H1 (cell line): ENCODE measurements around the gene ITGB7. TPM values are rescaled to one million over a fixed set of nuclear protein-coding genes. Genes with fewer than 3 reads are reported as not detected.

ENCODE experiments used
- CTCF ChIA-PET: fragments of 300-600 bp; sonication (Branson Sonifier 250); formaldehyde crosslinking; loops from one replicate; lab custom pipeline; 2021; ENCODE audit not compliant: partially characterized antibody; lab: Charles Lee
- POLR2A ChIA-PET: fragments of 300-600 bp; sonication (Branson Sonifier 250); formaldehyde crosslinking; loops from one replicate; lab custom pipeline; 2021; ENCODE audit warnings: inconsistent platforms; ENCODE audit not compliant: partially characterized antibody; lab: Charles Lee
- DNase-seq, 2 experiments: peaks; one replicate each; pipeline versions ENCODE4 v3.0.0 to v3.0.0-alpha.2; 2010 to 2022; ENCODE audit warnings: low spot score in 2 of 2, low read depth in 1 of 2, mixed read lengths in 1 of 2
- FAIRE-seq: peaks from 2 replicates; lab custom pipeline; 2011; peaks lifted over from hg19 to GRCh38; lab: Jason Lieb, UNC
- H2AFZ ChIP-seq: 2 replicates; pipeline ENCODE4 v1.8.1; 2012; ENCODE audit warnings: low read length, inconsistent platforms
- H2AK5ac ChIP-seq: 2 replicates; pipeline ENCODE4 v1.6.1; 2013; ENCODE audit warnings: low read depth, low read length
- H2BK120ac ChIP-seq: replicated peaks from 2 replicates; pipeline ENCODE3; 2013; ENCODE audit warnings: low read depth, low read length, inconsistent platforms
- H2BK12ac ChIP-seq: 2 replicates; pipeline ENCODE4 v1.6.1; 2013; ENCODE audit warnings: low read depth, low read length
- H2BK15ac ChIP-seq: 2 replicates; pipeline ENCODE4 v1.6.1; 2013; ENCODE audit warnings: low read length
- H2BK20ac ChIP-seq: 2 replicates; pipeline ENCODE4 v1.6.1; 2013; ENCODE audit warnings: low read length
- H2BK5ac ChIP-seq: 2 replicates; pipeline ENCODE4 v1.6.1; 2013; ENCODE audit warnings: low read depth, low read length
- H3K14ac ChIP-seq: 2 replicates; pipeline ENCODE4 v1.6.1; 2013; ENCODE audit warnings: inconsistent platforms; ENCODE audit not compliant: insufficient read length
- H3K18ac ChIP-seq: 2 replicates; pipeline ENCODE4 v1.6.1; 2013; ENCODE audit warnings: low read length; ENCODE audit errors: extremely low read depth
- H3K23ac ChIP-seq: 2 replicates; pipeline ENCODE4 v1.6.1; 2013; ENCODE audit warnings: inconsistent platforms; ENCODE audit not compliant: insufficient read length
- H3K23me2 ChIP-seq: 2 replicates; pipeline ENCODE4 v1.6.1; 2013; ENCODE audit warnings: low read depth, low read length
- H3K27ac ChIP-seq: 2 replicates; pipeline ENCODE4 v1.6.1; 2011; ENCODE audit warnings: low read depth, low read length, inconsistent platforms
- H3K27me3 ChIP-seq, 4 experiments: replicated peaks in 1 of 4; 1 replicate in 1 of 4; 2 replicates in 3 of 4; pipeline versions ENCODE4 v1.6.1 to v1.8.1; 2011 to 2013; ENCODE audit warnings: low read length in 3 of 4, mild to moderate bottlenecking in 3 of 4, inconsistent platforms in 2 of 4, mixed read lengths in 2 of 4, moderate library complexity in 1 of 4; ENCODE audit not compliant: control insufficient read depth in 3 of 4, insufficient read depth in 3 of 4; ENCODE audit errors: extremely low read depth in 1 of 4
- H3K36me3 ChIP-seq, 4 experiments: 2 replicates each; pipeline versions ENCODE4 v1.6.1 to v1.8.1; 2011 to 2013; ENCODE audit warnings: mild to moderate bottlenecking in 4 of 4, low read length in 3 of 4, moderate library complexity in 2 of 4, control low read depth in 1 of 4, inconsistent platforms in 1 of 4; ENCODE audit not compliant: insufficient read depth in 4 of 4, control insufficient read depth in 2 of 4
- H3K4ac ChIP-seq: replicated peaks from 2 replicates; pipeline ENCODE3; 2013; ENCODE audit warnings: low read length, low read depth, mixed read lengths, inconsistent platforms; ENCODE audit not compliant: insufficient read length
- H3K4me1 ChIP-seq, 4 experiments: replicated peaks in 1 of 4; 1 replicate in 1 of 4; 2 replicates in 3 of 4; pipeline versions ENCODE4 v1.6.1 to v1.8.1; 2011 to 2013; ENCODE audit warnings: low read length in 3 of 4, inconsistent platforms in 2 of 4, mixed read lengths in 1 of 4; ENCODE audit not compliant: insufficient read depth in 4 of 4, control insufficient read depth in 3 of 4
- H3K4me2 ChIP-seq, 2 experiments: 2 replicates each; pipeline versions ENCODE4 v1.6.1 to v1.8.1; 2011 to 2013; ENCODE audit warnings: low read depth in 2 of 2, low read length in 2 of 2, control low read depth in 1 of 2, inconsistent platforms in 1 of 2, mild to moderate bottlenecking in 1 of 2; ENCODE audit not compliant: insufficient read depth in 1 of 2
- H3K4me3 ChIP-seq, 4 experiments: fragments of 200-600, 300-600 bp in 1 of 4; sonication (generic), shearing (Covaris generic), sonication (Bioruptor Twin) in 1 of 4; 2 replicates each; pipeline versions ENCODE4 v1.5.1 to v1.8.1; 2011 to 2016; ENCODE audit warnings: low read length in 4 of 4, low read depth in 3 of 4, control low read depth in 2 of 4, inconsistent platforms in 2 of 4, mild to moderate bottlenecking in 2 of 4, mixed read lengths in 1 of 4, moderate library complexity in 1 of 4; ENCODE audit not compliant: insufficient read depth in 2 of 4; ENCODE audit errors: extremely low read depth in 1 of 4
- H3K56ac ChIP-seq: replicated peaks from 2 replicates; pipeline ENCODE3; 2013; ENCODE audit warnings: low read depth, mild to moderate bottlenecking, mixed read lengths, low read length, inconsistent platforms; ENCODE audit not compliant: insufficient read length
- H3K79me1 ChIP-seq: 2 replicates; pipeline ENCODE4 v1.6.1; 2013; ENCODE audit warnings: low read depth, low read length, control low read depth
- H3K79me2 ChIP-seq, 2 experiments: 2 replicates each; pipeline versions ENCODE4 v1.6.1 to v1.8.1; 2012 to 2013; ENCODE audit warnings: low read length in 2 of 2, mild to moderate bottlenecking in 2 of 2, inconsistent platforms in 1 of 2; ENCODE audit not compliant: insufficient read depth in 2 of 2, control insufficient read depth in 1 of 2
- H3K9ac ChIP-seq, 4 experiments: replicated peaks in 1 of 4; 1 replicate in 1 of 4; 2 replicates in 3 of 4; pipeline versions ENCODE4 v1.6.1 to v1.8.1; 2011 to 2013; ENCODE audit warnings: low read depth in 3 of 4, low read length in 3 of 4, control low read depth in 2 of 4, mild to moderate bottlenecking in 2 of 4, moderate library complexity in 2 of 4, inconsistent platforms in 1 of 4; ENCODE audit errors: extremely low read depth in 1 of 4
- H3K9me3 ChIP-seq, 2 experiments: 2 replicates each; pipeline versions ENCODE4 v1.6.1 to v1.8.1; 2012 to 2013; ENCODE audit warnings: mild to moderate bottlenecking in 2 of 2, moderate library complexity in 2 of 2, control low read depth in 1 of 2, inconsistent platforms in 1 of 2, low read depth in 1 of 2, low read length in 1 of 2, mixed read lengths in 1 of 2; ENCODE audit not compliant: insufficient read depth in 2 of 2
- H4K20me1 ChIP-seq, 2 experiments: replicated peaks in 1 of 2; 2 replicates each; pipeline versions ENCODE3 to v1.8.1; 2011 to 2013; ENCODE audit warnings: inconsistent platforms in 2 of 2, low read length in 2 of 2, mild to moderate bottlenecking in 1 of 2; ENCODE audit not compliant: insufficient read depth in 2 of 2, control insufficient read depth in 1 of 2
- H4K5ac ChIP-seq: 2 replicates; pipeline ENCODE4 v1.6.1; 2013; ENCODE audit warnings: low read length, low read depth, mixed read lengths, inconsistent platforms; ENCODE audit not compliant: insufficient read length
- H4K8ac ChIP-seq: 2 replicates; pipeline ENCODE4 v1.8.0; 2013; ENCODE audit warnings: mild to moderate bottlenecking, moderate library complexity, low read length, inconsistent platforms; ENCODE audit not compliant: insufficient read depth; ENCODE audit errors: extremely low read depth
- H4K91ac ChIP-seq: replicated peaks from 2 replicates; pipeline ENCODE3; 2013; ENCODE audit warnings: low read length, mixed read lengths, inconsistent platforms; ENCODE audit not compliant: insufficient read length
- BACH1 ChIP-seq: IDR thresholded peaks from 2 replicates; pipeline ENCODE4 v1.6.1; 2012; ENCODE audit warnings: low read length, improper control_type of control experiment
- CTBP2 ChIP-seq: IDR thresholded peaks from 2 replicates; pipeline ENCODE4 v1.7.0; 2011; ENCODE audit warnings: borderline replicate concordance, mild to moderate bottlenecking, moderate library complexity, mixed read lengths, low read length; ENCODE audit not compliant: insufficient read depth, insufficient read length
- EGR1 ChIP-seq: IDR thresholded peaks from 2 replicates; pipeline ENCODE4 v1.6.1; 2011; ENCODE audit warnings: low read depth, low read length, borderline replicate concordance
- HDAC6 ChIP-seq: IDR thresholded peaks from one replicate; pipeline ENCODE4 v1.7.1; 2012; ENCODE audit warnings: low read depth, mild to moderate bottlenecking, inconsistent platforms, low read length, moderate library complexity
- RAD21 ChIP-seq, 2 experiments: IDR thresholded peaks in 1 of 2; conservative IDR thresholded peaks in 1 of 2; 2 replicates each; pipeline ENCODE4 v1.6.1; 2011; ENCODE audit warnings: low read depth in 2 of 2, low read length in 2 of 2, improper control_type of control experiment in 1 of 2, inconsistent platforms in 1 of 2, mild to moderate bottlenecking in 1 of 2, moderate library complexity in 1 of 2
- RFX5 ChIP-seq: IDR thresholded peaks from 2 replicates; pipeline ENCODE4 v1.6.1; 2011; ENCODE audit warnings: low read depth, low read length, improper control_type of control experiment, borderline replicate concordance
- SIRT6 ChIP-seq: IDR thresholded peaks from one replicate; pipeline ENCODE4 v1.7.1; 2012; ENCODE audit warnings: low read length, inconsistent platforms
- SP2 ChIP-seq: IDR thresholded peaks from 2 replicates; pipeline ENCODE4 v1.6.1; 2012; ENCODE audit warnings: mild to moderate bottlenecking, low read length, inconsistent platforms
- SRF ChIP-seq: IDR thresholded peaks from 2 replicates; pipeline ENCODE4 v1.6.1; 2011; ENCODE audit warnings: mild to moderate bottlenecking, low read depth, low read length, moderate library complexity
- WGBS, 2 experiments: shearing (Covaris generic) in 1 of 2; methylation state at CpG; one replicate each; pipeline versions ENCODE4 v1.1.6 to v1.1.7; 2013 to 2015; ENCODE audit warnings: low lambda C conversion rate in 2 of 2, mixed read lengths in 2 of 2, inconsistent platforms in 1 of 2, low coverage in 1 of 2, missing lambda C conversion rate in 1 of 2; ENCODE audit not compliant: insufficient replicate concordance in 2 of 2, insufficient coverage in 1 of 2, insufficient read length in 1 of 2; ENCODE audit errors: extremely low coverage in 1 of 2, missing lambda C conversion rate in 1 of 2; 5-methylcytosine and 5-hydroxymethylcytosine counted together
- polyA plus RNA-seq, 7 experiments: library from polyadenylated mRNA; depleted of rRNA in 3 of 7; stranded (reverse) in 5 of 7; unstranded in 2 of 7; fragments of >200 nt in 5 of 7; fragments of 200-250 nt in 2 of 7; gene quantifications; 1 replicate in 5 of 7; 2 replicates in 1 of 7; 4 replicates in 1 of 7; pipeline versions ENCODE4 v1.2.1 to v1.2.3, GENCODE V29; 2011 to 2013; ENCODE audit warnings: missing spikeins in 2 of 7, mixed read lengths in 2 of 7
- total RNA-seq: library from RNA; stranded (reverse); fragmentation: NEBNext Ultra II Directional; extraction: Animal tissue kit (Norgen Biotek cat#: 25700); gene quantifications from 2 replicates; pipeline ENCODE4 v1.2.1, GENCODE V29; 2021

Gene ITGB7
- total and polyA plus RNA-seq, 2 of the 8 experiments (the other 6 are each of a cell fraction or from before 2014, with no cell fraction given) = 0.35 to 0.54 TPM

DNA sequence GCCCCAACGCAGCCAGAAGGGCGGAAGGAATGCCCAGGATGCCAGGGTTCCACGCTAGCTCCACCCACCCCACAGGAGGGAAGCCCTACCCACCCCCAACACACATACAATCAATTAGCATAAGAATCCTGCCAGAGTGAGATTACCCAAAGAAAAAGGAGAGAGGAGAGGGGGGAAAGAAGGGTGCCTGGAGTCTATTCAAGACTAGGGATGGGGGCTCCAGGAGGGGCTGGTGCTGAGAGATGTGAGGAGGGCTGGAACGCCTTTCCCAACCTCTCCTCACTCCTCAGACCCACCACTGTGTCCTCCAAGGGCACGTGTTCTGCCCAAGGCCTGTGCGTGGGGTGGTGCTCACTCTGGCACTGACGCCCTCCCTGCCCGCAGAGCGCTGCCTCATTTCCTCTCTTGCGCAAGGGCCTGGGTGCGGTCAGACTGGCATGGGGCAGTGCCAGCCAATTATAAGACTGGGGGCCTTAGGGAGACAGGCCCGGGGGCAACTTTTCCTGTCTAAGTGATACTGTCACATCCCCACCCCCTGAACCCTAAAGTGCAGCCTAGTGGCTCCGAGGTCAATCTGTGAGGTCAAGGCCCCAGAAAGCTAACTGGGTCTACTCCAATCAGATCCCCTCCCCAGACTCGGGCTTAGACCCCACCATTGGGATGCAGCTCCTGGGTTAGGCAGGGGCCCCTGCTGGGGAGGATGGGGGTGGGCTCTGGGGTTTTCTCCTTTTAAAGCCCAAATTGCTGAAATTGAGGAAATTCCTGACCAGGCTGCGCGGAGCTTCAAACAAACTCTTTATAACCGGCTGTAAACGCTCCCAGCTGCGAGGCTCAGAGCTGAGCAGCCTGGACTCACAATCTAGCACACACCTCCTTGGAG lies 10.2 kb upstream of the ITGB7 start:
- Histone ChIP-seq H3K79me1 (peaks cover 17% of the 10 kb centered on the region), H3K79me2 (peaks cover 16 to 36% of the 10 kb centered on the region in 2 experiments), H4K8ac (peak overlapping the region; percentile 37; the same call in 1 of the 2 replicates), H3K27me3 (peaks cover 0 to 3% (median 0%) of the 10 kb centered on the region in 4 experiments; a peak in 1 of 7 replicates), H2BK20ac (peak overlapping the region; percentile 99), H3K23me2 (peaks cover 26% of the 10 kb centered on the region), H2BK5ac (peak overlapping the region; percentile 100), H3K27ac (peak overlapping the region; percentile 86), H2BK15ac (peak overlapping the region; percentile 100), H4K20me1 (peaks cover 0 to 7% of the 10 kb centered on the region in 2 experiments), H4K91ac (peak overlapping the region; percentile 99), H3K56ac (peak overlapping the region; percentile 71), H3K4me3 (peak overlapping the region; percentile 84 to 97 (median 88); a peak in 7 of 8 replicates), H3K4me2 (peak overlapping the region; percentile 99 to 100), H3K23ac (no peak overlapping the region), H3K4me1 (peaks cover 21 to 58% (median 43%) of the 10 kb centered on the region in 4 experiments), H2BK12ac (peak overlapping the region; percentile 100), H3K9me3 (no peaks in the 10 kb centered on the region), H2BK120ac (peak overlapping the region; percentile 96), H3K36me3 (peaks cover 8 to 26% (median 16%) of the 10 kb centered on the region in 4 experiments), H2AK5ac (peak overlapping the region; percentile 99), H3K18ac (peak overlapping the region; percentile 100), H3K4ac (peak overlapping the region; percentile 98), H3K9ac (peak overlapping the region in 3 of 4 experiments; percentile 25 to 55 (median 53); a peak in 4 of 7 replicates), H4K5ac (peak overlapping the region; percentile 91), H3K14ac (no peak overlapping the region), H2AFZ (no peak overlapping the region)
- no peak for FAIRE-seq
- ChIA-PET CTCF (interaction anchor here (1.0 to 22.3 kb wide), 9 partner anchors 12 to 112 kb away, joined by 3 to 654 read pairs (median 52); partner anchors contain the start of genes AAAS, ESPL1, MYG1 and PFDN5), POLR2A (interaction anchor here (0.8 to 13.6 kb wide), 27 partner anchors 9 to 284 kb away, joined by 3 to 151 read pairs (median 4); partner anchors contain the start of genes AAAS, CSAD, EIF4B and ESPL1)
- 1% methylated on average over 18 of the region's 19 CpGs; no CpG with 5 or more reads in 1 of the 2 experiments for WGBS, 2 experiments
- peak in 1 of 2 experiments; percentile 87 for DNase-seq
- no peak for TF ChIP-seq RAD21 (IDR thresholded peaks at IDR 0.05 in 1 of 2, conservative IDR thresholded peaks at IDR 0.05 in 1 of 2; ENCODE audit: low read depth in 2 of 2, low read length in 2 of 2)
- TF ChIP-seq RFX5 = no peak
- TF ChIP-seq SRF = no peak
- TF ChIP-seq SIRT6 = no peak
- TF ChIP-seq BACH1 = peak; percentile 1; the same call in 1 of the 2 replicates
- no peak for TF ChIP-seq HDAC6
- TF ChIP-seq EGR1 = no peak
- TF ChIP-seq SP2 = no peak
- no peak for TF ChIP-seq CTBP2
